ENCODE measurements around the gene UMAD1.

UMAD1 gene

GRCh38 chr7:7867846-7868571, 227.5 kb downstream of the UMAD1 start:
- no peak for TF ChIP-seq ZNF274 (IDR thresholded peaks at IDR 0.05; ENCODE audit: low read depth, low read length)
- no peak overlapping the region; the same call in 1 of the 2 replicates for H3K4me3 ChIP-seq (ENCODE audit: low read length)

- no peak for TF ChIP-seq ZNF274 (IDR thresholded peaks at IDR 0.05; ENCODE audit: low read depth, low read length)
- H3K4me3 ChIP-seq (ENCODE audit: low read length): no peak overlapping the region
Measured at GRCh38 chr7:7868572-7868899, 228.0 kb downstream of the UMAD1 start.

DNA sequence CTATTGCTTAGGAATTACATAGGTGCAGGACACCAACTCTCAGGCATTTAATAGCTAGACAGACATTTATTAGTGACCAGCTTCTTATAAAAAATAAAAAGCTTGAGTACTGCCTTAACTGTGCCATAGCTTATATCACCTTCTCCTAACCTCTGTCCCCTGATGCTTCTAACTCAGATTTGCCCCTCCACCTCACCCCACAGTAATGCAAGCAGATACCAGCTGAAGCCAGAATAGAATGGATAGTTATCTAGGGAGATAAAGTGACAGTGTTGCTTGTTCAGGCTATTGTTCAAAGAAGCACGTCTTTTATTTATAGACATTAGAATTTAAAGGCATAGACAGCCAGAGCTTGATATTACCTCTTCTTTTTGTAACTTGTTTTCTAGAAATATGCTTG, 228.5 kb downstream of the UMAD1 start:
- no peak overlapping the region for H3K4me3 ChIP-seq (ENCODE audit: low read length)
- TF ChIP-seq ZNF274 (IDR thresholded peaks at IDR 0.05; ENCODE audit: low read depth, low read length): no peak

DNA sequence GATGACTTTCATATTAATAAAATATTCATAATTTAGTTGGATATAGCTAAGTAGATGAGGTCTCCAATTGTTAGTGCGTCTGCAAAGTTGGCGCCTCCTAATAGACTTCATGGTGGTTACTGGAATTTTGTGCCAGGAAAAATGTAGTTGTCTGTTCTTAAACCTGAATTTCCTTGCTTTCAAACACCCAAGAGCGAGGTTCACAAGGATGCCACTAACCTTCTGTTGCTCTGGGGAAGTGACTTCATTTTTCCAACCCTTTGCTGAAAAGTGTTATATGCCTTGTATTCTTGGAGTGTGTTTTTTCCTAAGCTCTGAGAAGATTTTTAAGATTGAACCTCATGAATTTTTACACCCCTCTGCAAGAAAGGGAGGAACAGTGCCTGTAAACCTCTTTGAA, 229.1 kb downstream of the UMAD1 start:
- no peak for TF ChIP-seq ZNF274 (IDR thresholded peaks at IDR 0.05; ENCODE audit: low read depth, low read length)

GRCh38 chr7:7870555-7870954, 230.0 kb downstream of the UMAD1 start:
- TF ChIP-seq ZNF274 (IDR thresholded peaks at IDR 0.05; ENCODE audit: low read depth, low read length): no peak
- H3K4me3 ChIP-seq (ENCODE audit: low read length): no peak overlapping the region

More for the DNA sequence above, 229.1 kb downstream of the UMAD1 start:
- H3K4me3 ChIP-seq (ENCODE audit: low read length): no peak overlapping the region

GRCh38 chr7:7876419-7876818, 235.9 kb downstream of the UMAD1 start:
- H3K4me3 ChIP-seq (ENCODE audit: low read length): no peak overlapping the region
- no peak for TF ChIP-seq ZNF274 (IDR thresholded peaks at IDR 0.05; ENCODE audit: low read depth, low read length)

DNA sequence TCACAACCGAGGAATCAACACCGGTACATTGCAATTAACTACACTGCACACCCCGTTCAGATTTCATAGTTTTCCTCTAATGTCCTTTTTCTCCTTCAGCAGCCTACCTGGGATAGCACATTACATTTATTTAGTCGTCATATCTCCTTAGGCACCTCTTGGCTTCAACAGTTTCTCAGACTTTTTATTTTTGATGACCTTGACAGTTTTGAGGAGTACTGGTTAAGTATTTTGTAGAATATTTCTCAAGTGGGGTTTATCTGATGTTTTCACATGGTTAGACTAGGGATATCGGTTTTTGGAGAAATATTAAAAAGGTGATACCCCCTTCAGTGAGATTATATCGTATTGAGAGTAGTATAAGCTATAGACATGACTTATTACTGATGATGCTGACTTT, 241.0 kb downstream of the UMAD1 start:
- no peak for TF ChIP-seq ZNF274 (IDR thresholded peaks at IDR 0.05; ENCODE audit: low read depth, low read length)
- no peak overlapping the region for H3K4me3 ChIP-seq (ENCODE audit: low read length)

DNA sequence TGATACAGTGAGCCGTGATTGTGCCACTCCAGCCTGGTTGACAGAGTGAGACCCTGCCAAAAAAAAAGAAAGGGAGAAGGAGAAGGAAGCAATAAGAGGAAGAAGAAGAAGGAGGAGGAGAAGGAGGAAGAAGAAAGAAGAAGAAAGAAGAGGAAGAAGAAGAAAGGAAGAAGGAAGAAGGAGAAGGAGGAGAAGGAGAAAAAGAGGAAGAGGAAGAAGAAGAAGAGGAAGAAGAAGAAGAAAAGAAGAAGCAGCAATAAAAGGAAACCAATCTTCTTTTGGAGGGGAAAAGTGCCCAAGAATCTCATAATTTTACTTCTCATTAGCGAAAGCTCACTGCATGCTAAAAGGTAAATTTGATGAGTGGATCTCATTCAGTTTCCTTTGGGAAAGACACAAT, 242.3 kb downstream of the UMAD1 start:
- no peak for TF ChIP-seq ZNF274 (IDR thresholded peaks at IDR 0.05; ENCODE audit: low read depth, low read length)
- no peak overlapping the region for H3K4me3 ChIP-seq (ENCODE audit: low read length)

GRCh38 chr7:7883394-7883793, 242.8 kb downstream of the UMAD1 start:
- no peak for TF ChIP-seq ZNF274 (IDR thresholded peaks at IDR 0.05; ENCODE audit: low read depth, low read length)

GRCh38 chr7:7884855-7885254, 244.3 kb downstream of the UMAD1 start:
- no peak overlapping the region for H3K4me3 ChIP-seq (ENCODE audit: low read length)
- no peak for TF ChIP-seq ZNF274 (IDR thresholded peaks at IDR 0.05; ENCODE audit: low read depth, low read length)

More at GRCh38 chr7:7883394-7883793, 242.8 kb downstream of the UMAD1 start:
- no peak overlapping the region for H3K4me3 ChIP-seq (ENCODE audit: low read length)

DNA sequence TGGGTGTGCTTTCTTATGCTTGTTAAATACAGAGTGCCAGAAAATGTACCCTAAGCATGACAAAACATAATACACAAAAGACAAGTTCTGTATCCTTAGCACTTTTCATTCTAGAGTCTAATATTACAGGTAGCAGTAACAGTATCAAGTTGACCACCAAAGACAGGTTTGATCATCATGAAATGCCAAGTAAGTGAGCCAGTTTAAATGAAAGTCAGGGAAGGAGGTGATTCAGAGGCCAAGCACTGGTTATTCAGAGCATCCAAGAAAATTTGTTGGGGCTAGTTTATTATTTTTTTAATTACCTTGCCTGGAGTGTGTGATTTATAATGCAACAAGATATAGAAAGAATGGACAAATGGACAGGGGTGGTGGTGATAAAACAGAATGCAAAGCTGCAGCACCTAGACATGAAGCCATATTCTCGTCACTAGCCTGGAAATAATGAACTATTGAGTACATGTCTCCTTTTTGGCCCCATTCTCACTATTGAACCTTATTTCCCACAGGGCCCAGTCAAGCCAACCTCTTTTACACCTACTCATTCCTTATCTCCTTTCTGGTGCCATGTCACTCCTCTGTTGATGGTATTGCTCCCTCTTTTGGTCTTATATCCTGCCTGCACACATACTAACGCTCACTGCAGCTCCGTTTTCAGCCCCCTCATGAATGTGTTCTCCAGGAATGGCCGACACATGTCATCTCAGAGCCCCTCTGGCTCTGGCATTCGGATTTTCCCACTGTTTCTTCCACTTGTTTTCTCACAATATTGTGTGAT, 249.4 kb downstream of the UMAD1 start:
- TF ChIP-seq ZNF274 (IDR thresholded peaks at IDR 0.05; ENCODE audit: low read depth, low read length): no peak
- no peak overlapping the region for H3K4me3 ChIP-seq (ENCODE audit: low read length)

DNA sequence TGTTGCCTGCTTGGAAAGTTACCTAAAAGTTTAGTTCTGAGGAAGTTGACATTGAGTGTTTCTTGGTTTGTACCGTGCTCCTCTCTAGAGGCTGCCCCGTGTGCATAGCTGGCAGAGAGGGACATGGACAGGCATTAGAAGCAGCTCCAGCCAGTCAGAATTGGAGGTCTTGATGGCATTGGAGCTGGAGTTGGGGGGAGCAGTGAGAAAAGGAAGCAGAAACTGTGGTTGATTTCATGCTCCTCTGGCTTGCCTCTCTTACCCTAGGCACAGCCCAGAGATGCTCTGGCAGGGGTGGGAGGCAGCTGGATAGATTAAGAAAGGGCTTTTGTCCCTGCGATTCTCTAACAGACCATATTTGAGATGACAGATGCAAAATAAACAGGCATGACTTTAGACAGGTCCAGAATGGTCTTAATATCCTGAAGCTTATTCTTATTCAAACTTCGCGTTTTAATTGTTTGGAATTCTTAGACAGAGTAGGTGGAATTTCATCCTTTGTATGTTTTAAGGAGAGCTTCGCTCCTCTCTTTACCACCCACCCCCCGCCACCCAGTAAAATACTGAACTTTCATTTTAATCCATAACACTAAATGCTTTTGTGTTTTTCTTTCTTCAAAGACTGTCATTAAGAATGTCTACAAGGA, 254.6 kb downstream of the UMAD1 start:
- H3K4me3 ChIP-seq (ENCODE audit: low read length): no peak overlapping the region
- no peak for TF ChIP-seq ZNF274 (IDR thresholded peaks at IDR 0.05; ENCODE audit: low read depth, low read length)

- H3K4me3 ChIP-seq (ENCODE audit: low read length): no peak overlapping the region
- TF ChIP-seq ZNF274 (IDR thresholded peaks at IDR 0.05; ENCODE audit: low read depth, low read length): no peak
Measured at GRCh38 chr7:7895754-7896153, 255.2 kb downstream of the UMAD1 start.

GRCh38 chr7:7897509-7897908, 257.0 kb downstream of the UMAD1 start:
- no peak overlapping the region for H3K4me3 ChIP-seq (ENCODE audit: low read length)
- no peak for TF ChIP-seq ZNF274 (IDR thresholded peaks at IDR 0.05; ENCODE audit: low read depth, low read length)

Measured in GM08714 (cell line).